Left lung (tissue), 10 donors: Measurements from ENCODE around the gene MLST8. TPM values are rescaled to one million over a fixed set of nuclear protein-coding genes. Genes with fewer than 3 reads are reported as not detected.

Source experiments
- ATAC-seq: fragments of 200-7000 bp; cut with Tn5 transposase; one replicate; pipeline ENCODE4 v1.9.1; 2020; ENCODE audit warnings: moderate library complexity
- DNase-seq, 4 donors: peaks; one replicate each; pipeline ENCODE4 v3.0.0-alpha.2; 2013 to 2020
- H3K27ac ChIP-seq, 2 donors: fragments of 200-600 bp; sonication (generic) in 1 of 2; one replicate each; pipeline versions ENCODE4 v1.5.0 to v1.8.0; 2020 to 2021
- H3K27me3 ChIP-seq, 2 donors: fragments of 200-600 bp; sonication (generic) in 1 of 2; one replicate each; pipeline versions ENCODE4 v1.5.0 to v1.8.0; 2020 to 2021
- H3K36me3 ChIP-seq, 2 donors: fragments of 200-600 bp; sonication (generic) in 1 of 2; one replicate each; pipeline versions ENCODE4 v1.5.0 to v1.8.0; 2020 to 2021
- H3K4me1 ChIP-seq, 2 donors: fragments of 200-600 bp; one replicate each; pipeline ENCODE4 v1.8.0; 2021
- H3K4me3 ChIP-seq, 2 donors: fragments of 200-600 bp; sonication (generic) in 1 of 2; one replicate each; pipeline versions ENCODE4 v1.5.0 to v1.8.0; 2020 to 2021; ENCODE audit warnings: mild to moderate bottlenecking in 1 of 2
- H3K9me3 ChIP-seq, 2 donors: fragments of 200-600 bp; sonication (generic) in 1 of 2; one replicate each; pipeline versions ENCODE4 v1.5.0 to v1.8.0; 2020 to 2021
- CTCF ChIP-seq, 2 donors: fragments of 200-600 bp; sonication (generic) in 1 of 2; IDR thresholded peaks; one replicate each; pipeline versions ENCODE4 v1.5.0 to v1.8.0; 2021; ENCODE audit warnings: antibody characterized with exemption in 2 of 2
- intact Hi-C, 2 donors: fragments of 100-400 bp; cut with DNase I; formaldehyde crosslinking; loops; one replicate each; pipeline versions ENCODE4 v1.11.2 to v1.14.2; 2022
- polyA plus RNA-seq, 6 donors: library from polyadenylated mRNA; unstranded; fragments of 120-200 nt; gene quantifications; one replicate each; pipeline ENCODE4 v1.2.1, GENCODE V29; 2013; ENCODE audit not compliant: insufficient read length in 6 of 6
- total RNA-seq, 2 donors: library from RNA; stranded (reverse); fragmentation: NEBNext Ultra II Directional; extraction: Animal tissue kit (Norgen Biotek cat#: 25700); gene quantifications; one replicate each; pipeline ENCODE4 v1.2.1, GENCODE V29; 2021
- donor health status: DM: no; HTN: yes; CAD: no.
- donor health status: DM: no; HTN: no; CAD: no.

The MLST8 gene
- total and polyA plus RNA-seq, 8 donors, result 29.8 to 40.3 (median 37.0) TPM

- intact Hi-C loops, result no loop called here
- H3K27ac ChIP-seq, result no peak overlapping the region
- peaks cover 0 to 3% of the 10 kb centered on the region in 2 donors for H3K9me3 ChIP-seq
- no peaks in the 10 kb centered on the region for H3K27me3 ChIP-seq
- H3K4me3 ChIP-seq, result no peak overlapping the region
- DNase-seq, result no peak
- TF ChIP-seq CTCF (IDR thresholded peaks at IDR 0.05), result no peak
- ATAC-seq, result no peak
- H3K36me3 ChIP-seq, result peaks cover 0 to 97% of the 10 kb centered on the region in 2 donors
- no peaks in the 10 kb centered on the region for H3K4me1 ChIP-seq
Observed at GRCh38 chr16:2173916-2174315, 31.3 kb upstream of the MLST8 start.

- intact Hi-C loops, result no loop called here
- DNase-seq, result no peak
Observed at GRCh38 chr16:2174396-2175131, 30.7 kb upstream of the MLST8 start.

GRCh38 chr16:2175454-2175853, 29.8 kb upstream of the MLST8 start:
- H3K4me3 ChIP-seq, result no peak overlapping the region
- no peak overlapping the region for H3K27ac ChIP-seq
- peaks cover 0 to 82% of the 10 kb centered on the region in 2 donors for H3K36me3 ChIP-seq
- H3K9me3 ChIP-seq, result peaks cover 0 to 3% of the 10 kb centered on the region in 2 donors
- H3K27me3 ChIP-seq, result no peaks in the 10 kb centered on the region
- TF ChIP-seq CTCF (IDR thresholded peaks at IDR 0.05), result no peak
- ATAC-seq (no peak), DNase-seq (no peak)
- no peaks in the 10 kb centered on the region for H3K4me1 ChIP-seq
- intact Hi-C loops, result no loop called here

More at GRCh38 chr16:2174396-2175131, 30.7 kb upstream of the MLST8 start:
- Histone ChIP-seq H3K4me3 (no peak overlapping the region), H3K9me3 (peaks cover 0 to 3% of the 10 kb centered on the region in 2 donors), H3K27ac (no peak overlapping the region), H3K36me3 (peaks cover 0 to 91% of the 10 kb centered on the region in 2 donors), H3K4me1 (no peaks in the 10 kb centered on the region), H3K27me3 (no peaks in the 10 kb centered on the region)
- TF ChIP-seq CTCF (IDR thresholded peaks at IDR 0.05), result no peak
- ATAC-seq, result no peak

GRCh38 chr16:2176047-2176446, 29.2 kb upstream of the MLST8 start:
- no peak for ATAC-seq
- no peak for TF ChIP-seq CTCF (IDR thresholded peaks at IDR 0.05)
- peaks cover 0 to 3% of the 10 kb centered on the region in 2 donors for H3K9me3 ChIP-seq
- intact Hi-C loops, result no loop called here
- H3K4me1 ChIP-seq, result no peaks in the 10 kb centered on the region
- peaks cover 0 to 76% of the 10 kb centered on the region in 2 donors for H3K36me3 ChIP-seq
- H3K27ac ChIP-seq, result no peak overlapping the region
- no peak overlapping the region for H3K4me3 ChIP-seq
- H3K27me3 ChIP-seq, result no peaks in the 10 kb centered on the region
- no peak for DNase-seq

GRCh38 chr16:2177101-2177500, 28.2 kb upstream of the MLST8 start:
- Histone ChIP-seq H3K4me3 (no peak overlapping the region), H3K36me3 (peaks cover 0 to 65% of the 10 kb centered on the region in 2 donors), H3K27ac (no peak overlapping the region), H3K9me3 (peaks cover 0 to 3% of the 10 kb centered on the region in 2 donors), H3K27me3 (no peaks in the 10 kb centered on the region), H3K4me1 (no peaks in the 10 kb centered on the region)
- no peak for TF ChIP-seq CTCF (IDR thresholded peaks at IDR 0.05)
- intact Hi-C loops, result no loop called here
- DNase-seq (no peak), ATAC-seq (no peak)
